ENCODE measurements around the gene LRRC9. TPM values are rescaled to one million over a fixed set of nuclear protein-coding genes. Genes with fewer than 3 reads are reported as not detected.
A peak's percentile ranks its signal among the peaks of the same experiment; 100 is the strongest.
"Not testable (repeated sequence)": the region's sequence is repeated elsewhere in the genome, so short reads cannot be mapped to it uniquely, and the experiment has no call there.

Gene LRRC9
- polyA plus RNA-seq, 3 donors = 1.9 to 2.3 (median 1.9) TPM

GRCh38 chr14:60051721-60052221 lies 131.8 kb downstream of the LRRC9 start:
- DNase-seq (ENCODE audit: low read depth in 3 of 3, low spot score in 2 of 3) = peak in 1 of 3 donors; percentile 6

- DNase-seq (ENCODE audit: low read depth in 3 of 3, low spot score in 2 of 3) = no peak
Observed at GRCh38 chr14:60058087-60058486, 138.1 kb downstream of the LRRC9 start.

GRCh38 chr14:60061371-60061770 lies 141.4 kb downstream of the LRRC9 start:
- no peak for DNase-seq (ENCODE audit: low read depth in 3 of 3, low spot score in 2 of 3)

- no peak for DNase-seq (ENCODE audit: low read depth in 3 of 3, low spot score in 2 of 3)
Observed at GRCh38 chr14:60064491-60065072, 144.6 kb downstream of the LRRC9 start.

- no peak for DNase-seq (ENCODE audit: low read depth in 3 of 3, low spot score in 2 of 3)
Observed at GRCh38 chr14:60067882-60068281, 147.9 kb downstream of the LRRC9 start.

GRCh38 chr14:60079723-60080122 lies 159.8 kb downstream of the LRRC9 start:
- DNase-seq (ENCODE audit: low read depth in 3 of 3, low spot score in 2 of 3) = no peak

- DNase-seq (ENCODE audit: low read depth in 3 of 3, low spot score in 2 of 3) = no peak
Observed at GRCh38 chr14:60085085-60085484, 165.1 kb downstream of the LRRC9 start.

- DNase-seq (ENCODE audit: low read depth in 3 of 3, low spot score in 2 of 3) = no peak
Observed at GRCh38 chr14:60085693-60086092, 165.7 kb downstream of the LRRC9 start.

- DNase-seq (ENCODE audit: low read depth in 3 of 3, low spot score in 2 of 3) = no peak
Observed at GRCh38 chr14:60087668-60088067, 167.7 kb downstream of the LRRC9 start.

- no peak for DNase-seq (ENCODE audit: low read depth in 3 of 3, low spot score in 2 of 3)
Observed at GRCh38 chr14:60089221-60089620, 169.3 kb downstream of the LRRC9 start.

GRCh38 chr14:60090864-60091519 lies 171.0 kb downstream of the LRRC9 start:
- DNase-seq (ENCODE audit: low read depth in 3 of 3, low spot score in 2 of 3) = peak; percentile 70 to 81 (median 76)

GRCh38 chr14:60091550-60092525 lies 171.9 kb downstream of the LRRC9 start, which contains the start of gene PCNX4:
Gene PCNX4 (plus strand): TSS chr14:60091923. CDS start chr14:60107639, 15,716 bp downstream.
- peak; percentile 98 to 99 (median 98) for DNase-seq (ENCODE audit: low read depth in 3 of 3, low spot score in 2 of 3)

- DNase-seq (ENCODE audit: low read depth in 3 of 3, low spot score in 2 of 3) = peak in 1 of 3 donors; percentile 19
Observed at GRCh38 chr14:60092526-60092920, 172.6 kb downstream of the LRRC9 start.

GRCh38 chr14:60093080-60093479 lies 173.1 kb downstream of the LRRC9 start:
- DNase-seq (ENCODE audit: low read depth in 3 of 3, low spot score in 2 of 3) = no peak

- no peak for DNase-seq (ENCODE audit: low read depth in 3 of 3, low spot score in 2 of 3)
Observed at GRCh38 chr14:60093606-60094005, 173.7 kb downstream of the LRRC9 start.

- DNase-seq (ENCODE audit: low read depth in 3 of 3, low spot score in 2 of 3) = no peak
Observed at GRCh38 chr14:60094306-60094897, 174.5 kb downstream of the LRRC9 start.

GRCh38 chr14:60095231-60095630 lies 175.3 kb downstream of the LRRC9 start:
- no peak for DNase-seq (ENCODE audit: low read depth in 3 of 3, low spot score in 2 of 3)

- no peak for DNase-seq (ENCODE audit: low read depth in 3 of 3, low spot score in 2 of 3)
Observed at GRCh38 chr14:60095781-60096450, 176.0 kb downstream of the LRRC9 start.

GRCh38 chr14:60097974-60098373 lies 178.0 kb downstream of the LRRC9 start:
- no peak for DNase-seq (ENCODE audit: low read depth in 3 of 3, low spot score in 2 of 3)

- not testable (repeated sequence) for DNase-seq (ENCODE audit: low read depth in 3 of 3, low spot score in 2 of 3)
Observed at GRCh38 chr14:60099855-60100254, 179.9 kb downstream of the LRRC9 start.
